Skeletal muscle cell (primary cell): ENCODE measurements around the gene ADGRG3.
"Not testable (repeated sequence)": the region's sequence is repeated elsewhere in the genome, so short reads cannot be mapped to it uniquely, and the experiment has no call there.

Experiments used
- DNase-seq: peaks from one replicate; pipeline ENCODE4 v3.0.0-alpha.2; 2010; ENCODE audit warnings: low read depth
- H3K4me3 ChIP-seq: 2 replicates; pipeline ENCODE4 v1.5.1; 2011; ENCODE audit warnings: low read depth, mild to moderate bottlenecking, control low read depth, low read length, moderate library complexity

The ADGRG3 gene

DNA sequence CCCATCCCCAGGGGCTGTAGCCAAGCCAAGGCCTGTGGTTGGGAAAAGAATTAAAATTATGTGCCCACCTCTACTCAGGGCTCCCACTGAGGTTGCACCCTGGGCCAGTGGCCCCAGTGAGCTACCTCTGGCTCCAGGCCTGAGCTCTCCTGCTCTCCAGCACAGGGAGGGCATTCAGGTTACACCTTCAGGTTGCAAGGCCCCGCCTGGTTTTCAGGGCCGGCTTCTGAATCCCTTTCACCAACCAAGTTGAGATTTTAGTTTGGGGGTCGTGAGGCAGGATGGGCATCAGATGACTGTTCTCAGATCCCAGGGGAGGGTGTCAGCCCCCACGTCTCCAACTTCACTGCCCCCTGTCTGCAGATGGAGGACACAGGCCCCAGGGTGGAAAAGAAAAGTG, 59.5 kb downstream of the ADGRG3 start:
- H3K4me3 ChIP-seq: no peak overlapping the region
- no peak for DNase-seq

GRCh38 chr16:57728336-57729181, 60.5 kb downstream of the ADGRG3 start:
- no peak overlapping the region for H3K4me3 ChIP-seq
- DNase-seq: no peak

DNA sequence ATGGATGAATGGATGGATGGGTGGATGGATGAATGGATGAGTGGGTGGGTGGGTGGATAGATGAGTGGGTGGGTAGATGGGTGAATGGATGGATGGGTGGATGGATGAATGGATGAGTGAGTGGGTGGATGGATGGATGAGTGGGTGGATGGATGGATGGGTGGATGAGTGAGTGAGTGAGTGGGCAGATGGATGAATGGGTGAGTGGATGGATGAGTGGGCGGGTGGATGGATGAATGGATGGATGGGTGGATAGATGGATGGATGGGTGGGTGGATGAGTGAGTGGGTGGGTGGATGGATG, 61.0 kb downstream of the ADGRG3 start:
- no peak overlapping the region for H3K4me3 ChIP-seq
- DNase-seq: no peak

DNA sequence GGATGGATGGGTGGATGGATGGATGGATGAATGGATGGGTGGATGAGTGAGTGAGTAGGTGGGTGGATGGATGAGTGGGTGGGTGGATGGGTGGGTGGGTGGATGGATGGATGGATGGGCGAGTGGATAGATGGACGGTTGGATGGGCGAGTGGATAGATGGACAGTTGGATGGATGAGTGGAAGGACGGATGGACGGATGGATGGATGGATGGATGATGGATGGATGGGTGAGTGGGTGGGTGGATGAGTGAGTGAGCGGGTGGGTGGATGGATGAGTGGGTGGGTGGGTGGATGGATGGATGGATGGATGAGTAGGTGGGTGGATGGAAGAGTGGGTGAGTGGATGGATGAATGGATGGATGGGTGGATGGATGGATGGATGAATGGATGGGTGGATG, 61.7 kb downstream of the ADGRG3 start:
- not testable (repeated sequence) for H3K4me3 ChIP-seq, DNase-seq

- DNase-seq: no peak
- no peak overlapping the region for H3K4me3 ChIP-seq
Observed at GRCh38 chr16:57730771-57731730, 62.9 kb downstream of the ADGRG3 start.

- DNase-seq: no peak
- no peak overlapping the region for H3K4me3 ChIP-seq
Observed at GRCh38 chr16:57732037-57732436, 63.9 kb downstream of the ADGRG3 start.

- no peak overlapping the region for H3K4me3 ChIP-seq
- no peak for DNase-seq
Observed at GRCh38 chr16:57732714-57733113, 64.6 kb downstream of the ADGRG3 start.

DNA sequence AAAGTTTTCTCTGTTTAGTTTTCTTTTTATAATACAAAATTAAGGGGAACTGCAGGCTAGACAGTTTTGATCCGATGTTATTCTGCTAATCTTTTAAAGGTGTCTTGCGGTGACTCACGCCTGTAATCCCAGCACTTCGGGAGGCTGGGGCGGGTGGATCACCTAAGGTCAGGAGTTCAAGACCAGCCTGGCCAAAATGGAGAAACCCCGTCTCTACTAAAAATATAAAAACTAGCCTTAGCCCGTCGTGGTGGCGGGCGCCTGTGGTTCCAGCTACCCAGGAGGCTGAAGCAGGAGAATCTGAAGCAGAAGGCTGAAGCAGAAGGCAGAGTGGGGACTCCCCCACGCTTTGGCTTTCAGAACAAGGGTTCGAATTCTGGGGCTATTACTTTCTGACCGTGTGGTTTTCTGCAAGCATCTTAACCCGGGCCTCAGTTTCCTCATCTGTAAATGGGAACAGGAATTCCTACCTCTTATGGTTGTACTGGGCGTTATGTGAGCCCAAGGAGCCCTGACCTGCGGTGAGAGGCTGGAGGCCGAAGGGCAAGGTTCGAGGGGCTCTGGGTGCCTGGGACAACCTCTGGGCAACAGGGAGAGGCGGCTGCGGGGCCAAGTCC, 66.3 kb downstream of the ADGRG3 start:
- DNase-seq: no peak
- peak overlapping the region; percentile 87 for H3K4me3 ChIP-seq

GRCh38 chr16:57734925-57735754, 67.0 kb downstream of the ADGRG3 start:
- peak; percentile 99 for DNase-seq
- peak overlapping the region; percentile 87 for H3K4me3 ChIP-seq

DNA sequence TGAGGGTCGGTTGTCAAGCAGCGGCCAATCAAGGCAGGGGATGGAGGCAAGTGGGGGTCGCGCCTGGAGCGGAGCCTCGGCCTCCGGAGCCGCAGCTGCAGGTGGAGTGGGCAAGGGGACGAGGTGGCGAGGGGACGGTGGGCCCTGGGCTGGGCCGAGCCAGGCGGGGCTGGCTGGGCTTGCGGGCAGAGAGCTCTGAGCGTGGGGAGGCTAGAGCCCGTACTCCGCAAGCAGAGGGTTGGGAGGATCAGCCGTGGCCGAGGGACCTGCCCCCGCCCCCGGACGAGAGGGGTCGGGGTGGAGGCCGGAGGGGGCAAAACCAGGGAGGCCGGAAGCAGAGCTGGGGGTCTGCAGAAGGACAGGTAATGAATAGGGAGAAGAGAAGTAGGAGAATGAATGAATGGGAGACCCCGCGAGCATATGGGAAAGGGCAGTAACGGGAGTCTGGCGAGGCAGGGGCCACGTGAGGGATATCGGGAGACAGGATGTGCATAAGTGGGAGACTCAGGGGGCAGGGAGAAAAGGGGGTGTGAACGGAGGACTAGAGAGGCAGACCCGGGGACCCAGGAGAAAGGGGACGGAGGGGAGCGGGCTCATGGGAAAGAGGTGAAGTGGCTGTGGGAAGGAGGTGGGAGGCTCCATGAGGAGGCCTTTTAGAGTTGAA, 67.8 kb downstream of the ADGRG3 start, which contains the start of gene KATNB1:
KATNB1 (plus strand) TSS at position 16 of the 664 bp plus-strand sequence. CDS start 1,474 bp downstream, outside the sequence.
- peak within 1 kb of the TSS; percentile 87 for H3K4me3 ChIP-seq
- DNase-seq: no peak

- peak overlapping the region; percentile 87 for H3K4me3 ChIP-seq
- peak; percentile 47 for DNase-seq
Observed at GRCh38 chr16:57736419-57737351, 68.6 kb downstream of the ADGRG3 start.

GRCh38 chr16:57738844-57739243, 70.7 kb downstream of the ADGRG3 start:
- H3K4me3 ChIP-seq: no peak overlapping the region
- DNase-seq: no peak
